Lower leg skin (tissue), 3 donors: Measurements from ENCODE around the gene CTNNAL1.

Experiments used
- POLR2A ChIP-seq, 2 donors: fragments of 450-650 bp; IDR thresholded peaks; one replicate each; pipeline ENCODE4 v1.6.1; 2016 to 2017; ENCODE audit warnings: antibody characterized with exemption in 2 of 2, mild to moderate bottlenecking in 1 of 2, moderate library complexity in 1 of 2
- TF ChIP-seq, protein P1 (sequence below), 3 donors: fragments of 450-650 bp; IDR thresholded peaks; one replicate each; pipeline ENCODE4 v1.5.1; 2016; ENCODE audit warnings: antibody characterized with exemption in 3 of 3, mild to moderate bottlenecking in 3 of 3, moderate library complexity in 2 of 3

DNA sequence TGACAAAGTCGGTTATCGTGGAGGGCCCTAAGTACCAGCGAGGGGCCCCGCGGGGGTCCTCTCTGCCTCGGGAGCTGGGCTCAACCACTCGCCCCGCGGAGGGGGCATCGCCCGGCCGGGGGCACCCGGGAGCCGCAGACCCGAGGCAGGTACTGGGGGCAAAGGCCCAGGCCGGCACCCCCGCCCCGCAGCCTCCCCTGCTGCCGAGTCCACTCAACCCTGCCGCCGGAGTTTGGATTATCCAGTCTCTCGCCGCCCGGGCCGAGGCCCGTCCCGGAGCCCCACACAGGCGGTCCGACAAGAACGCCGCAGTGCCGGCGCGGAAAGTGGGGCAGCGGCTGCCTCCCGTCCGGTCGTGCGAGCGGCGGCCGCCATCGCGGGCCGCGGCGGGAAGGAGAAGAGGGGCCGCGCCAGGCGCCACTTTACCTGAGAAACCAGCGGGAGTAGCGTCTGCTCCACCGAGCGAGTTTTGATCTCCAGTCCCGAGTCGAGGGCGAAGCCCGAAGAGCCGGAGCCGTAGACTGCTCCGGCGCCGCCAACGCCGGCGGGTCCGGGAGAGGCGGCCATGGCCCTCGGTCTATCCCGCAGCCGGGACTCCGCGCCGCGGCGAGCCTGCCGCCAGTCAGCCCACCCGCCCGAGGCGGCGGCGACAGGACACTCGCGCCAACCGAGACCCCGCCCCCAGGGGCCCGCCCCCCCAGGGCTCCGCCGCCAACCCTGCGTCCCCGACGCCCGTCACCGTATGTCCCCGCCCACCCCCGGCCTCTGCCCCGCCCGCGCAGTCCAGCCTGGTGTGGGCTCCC lies at the start of gene CTNNAL1:
- TF ChIP-seq, protein P1, sequence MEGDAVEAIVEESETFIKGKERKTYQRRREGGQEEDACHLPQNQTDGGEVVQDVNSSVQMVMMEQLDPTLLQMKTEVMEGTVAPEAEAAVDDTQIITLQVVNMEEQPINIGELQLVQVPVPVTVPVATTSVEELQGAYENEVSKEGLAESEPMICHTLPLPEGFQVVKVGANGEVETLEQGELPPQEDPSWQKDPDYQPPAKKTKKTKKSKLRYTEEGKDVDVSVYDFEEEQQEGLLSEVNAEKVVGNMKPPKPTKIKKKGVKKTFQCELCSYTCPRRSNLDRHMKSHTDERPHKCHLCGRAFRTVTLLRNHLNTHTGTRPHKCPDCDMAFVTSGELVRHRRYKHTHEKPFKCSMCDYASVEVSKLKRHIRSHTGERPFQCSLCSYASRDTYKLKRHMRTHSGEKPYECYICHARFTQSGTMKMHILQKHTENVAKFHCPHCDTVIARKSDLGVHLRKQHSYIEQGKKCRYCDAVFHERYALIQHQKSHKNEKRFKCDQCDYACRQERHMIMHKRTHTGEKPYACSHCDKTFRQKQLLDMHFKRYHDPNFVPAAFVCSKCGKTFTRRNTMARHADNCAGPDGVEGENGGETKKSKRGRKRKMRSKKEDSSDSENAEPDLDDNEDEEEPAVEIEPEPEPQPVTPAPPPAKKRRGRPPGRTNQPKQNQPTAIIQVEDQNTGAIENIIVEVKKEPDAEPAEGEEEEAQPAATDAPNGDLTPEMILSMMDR (IDR thresholded peaks at IDR 0.05) = no peak
- no peak for TF ChIP-seq POLR2A (IDR thresholded peaks at IDR 0.05)
